Testis (tissue), 3 donors: ENCODE data around the gene IL10. TPM values are rescaled to one million over a fixed set of nuclear protein-coding genes. Genes with fewer than 3 reads are reported as not detected.

Experiments used
- DNase-seq: peaks from one replicate; pipeline ENCODE4 v3.0.0-alpha.2; 2019
- H3K27ac ChIP-seq, 2 donors: fragments of 200-600 bp; sonication (generic); one replicate each; pipeline ENCODE4 v1.5.1; 2019
- H3K27me3 ChIP-seq: fragments of 200-600 bp; sonication (generic); one replicate; pipeline ENCODE4 v1.5.1; 2019
- H3K36me3 ChIP-seq: fragments of 200-600 bp; sonication (generic); one replicate; pipeline ENCODE4 v1.5.1; 2017; ENCODE audit warnings: low read depth; ENCODE audit errors: missing control alignments
- H3K4me1 ChIP-seq: fragments of 200-600 bp; sonication (generic); one replicate; pipeline ENCODE4 v1.5.1; 2019
- H3K4me3 ChIP-seq, 2 donors: fragments of 200-600 bp; sonication (generic); one replicate each; pipeline ENCODE4 v1.5.1; 2017 to 2019
- H3K9me3 ChIP-seq: fragments of 200-600 bp; sonication (generic); one replicate; pipeline ENCODE4 v1.5.1; 2017
- POLR2A ChIP-seq: fragments of 450-650 bp; IDR thresholded peaks from one replicate; pipeline ENCODE4 v1.6.1; 2017; ENCODE audit warnings: antibody characterized with exemption, mild to moderate bottlenecking, moderate library complexity
- WGBS, 2 donors: methylation state at CpG; one replicate each; pipeline ENCODE4 v1.1.5; 2018; 5-methylcytosine and 5-hydroxymethylcytosine counted together
- intact Hi-C: fragments of 100-400 bp; cut with DNase I; formaldehyde crosslinking; loops from one replicate; pipeline ENCODE4 v1.15.1; 2023; ENCODE audit warnings: low total_unique reads
- polyA plus RNA-seq: library from polyadenylated mRNA; stranded (reverse); fragments of 350-450 nt; fragmentation: Illumina TruSeq; extraction: RNeasy Lipid Tissue Mini Kit (QIAGEN cat#74804); gene quantifications from one replicate; pipeline ENCODE4 v1.2.3, GENCODE V29; 2014; ENCODE audit warnings: low read depth, low replicate concordance; ENCODE audit not compliant: insufficient read depth
- total RNA-seq, 2 donors: library from RNA; depleted of rRNA; stranded (reverse); fragments of >200 nt; gene quantifications; one replicate each; pipeline ENCODE4 v1.2.3, GENCODE V29; 2016
- TF ChIP-seq, protein P1 (sequence below), 3 experiments: fragments of 450-650 bp in 2 of 3; fragments of 200-600 bp in 1 of 3; sonication (generic) in 1 of 3; IDR thresholded peaks; one replicate each; pipeline ENCODE4 v1.5.1; 2016 to 2019; ENCODE audit warnings: antibody characterized with exemption in 3 of 3, mild to moderate bottlenecking in 2 of 3, moderate library complexity in 1 of 3

IL10 gene
- total and polyA plus RNA-seq, 3 donors from 2014 or later = 1.4 to 3.5 (median 1.7) TPM

DNA sequence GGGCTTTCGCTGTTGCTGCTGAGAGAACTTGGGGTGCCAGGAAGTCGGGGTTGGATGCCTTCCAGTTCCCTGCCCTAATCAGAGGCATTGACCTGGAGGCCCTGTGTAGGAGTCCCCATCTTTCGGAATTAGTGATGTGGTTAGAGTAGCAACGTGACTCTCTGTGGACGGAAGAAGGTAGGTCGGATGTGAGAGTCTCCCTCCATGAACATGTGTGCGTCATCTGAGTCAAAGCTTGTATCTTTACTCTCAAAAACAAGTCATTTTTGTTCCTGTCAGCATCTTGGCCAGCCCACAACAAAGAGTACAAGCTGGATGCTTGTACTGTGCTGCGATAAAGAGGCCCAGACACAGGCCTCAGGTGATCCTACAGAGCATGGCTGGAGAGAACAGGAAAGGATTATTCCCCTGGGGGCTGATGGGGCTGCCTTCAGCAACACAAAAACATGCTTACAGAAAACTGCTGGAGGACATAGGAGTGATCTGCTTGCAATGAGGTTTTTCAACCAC, 31.0 kb upstream of the IL10 start:
- no peaks in the 10 kb centered on the region for H3K36me3 ChIP-seq
- intact Hi-C loops = no loop called here
- DNase-seq = no peak
- no peaks in the 10 kb centered on the region for H3K4me1 ChIP-seq
- no peak overlapping the region for H3K4me3 ChIP-seq
- whole genome bisulfite sequencing, 2 donors = 87 to 90% methylated on average over 8 of the region's 8 CpGs
- H3K27ac ChIP-seq = no peak overlapping the region
- TF ChIP-seq, protein P1, sequence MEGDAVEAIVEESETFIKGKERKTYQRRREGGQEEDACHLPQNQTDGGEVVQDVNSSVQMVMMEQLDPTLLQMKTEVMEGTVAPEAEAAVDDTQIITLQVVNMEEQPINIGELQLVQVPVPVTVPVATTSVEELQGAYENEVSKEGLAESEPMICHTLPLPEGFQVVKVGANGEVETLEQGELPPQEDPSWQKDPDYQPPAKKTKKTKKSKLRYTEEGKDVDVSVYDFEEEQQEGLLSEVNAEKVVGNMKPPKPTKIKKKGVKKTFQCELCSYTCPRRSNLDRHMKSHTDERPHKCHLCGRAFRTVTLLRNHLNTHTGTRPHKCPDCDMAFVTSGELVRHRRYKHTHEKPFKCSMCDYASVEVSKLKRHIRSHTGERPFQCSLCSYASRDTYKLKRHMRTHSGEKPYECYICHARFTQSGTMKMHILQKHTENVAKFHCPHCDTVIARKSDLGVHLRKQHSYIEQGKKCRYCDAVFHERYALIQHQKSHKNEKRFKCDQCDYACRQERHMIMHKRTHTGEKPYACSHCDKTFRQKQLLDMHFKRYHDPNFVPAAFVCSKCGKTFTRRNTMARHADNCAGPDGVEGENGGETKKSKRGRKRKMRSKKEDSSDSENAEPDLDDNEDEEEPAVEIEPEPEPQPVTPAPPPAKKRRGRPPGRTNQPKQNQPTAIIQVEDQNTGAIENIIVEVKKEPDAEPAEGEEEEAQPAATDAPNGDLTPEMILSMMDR (IDR thresholded peaks at IDR 0.05) = no peak
- no peak for TF ChIP-seq POLR2A
- H3K27me3 ChIP-seq = no peaks in the 10 kb centered on the region
- H3K9me3 ChIP-seq = no peaks in the 10 kb centered on the region

DNA sequence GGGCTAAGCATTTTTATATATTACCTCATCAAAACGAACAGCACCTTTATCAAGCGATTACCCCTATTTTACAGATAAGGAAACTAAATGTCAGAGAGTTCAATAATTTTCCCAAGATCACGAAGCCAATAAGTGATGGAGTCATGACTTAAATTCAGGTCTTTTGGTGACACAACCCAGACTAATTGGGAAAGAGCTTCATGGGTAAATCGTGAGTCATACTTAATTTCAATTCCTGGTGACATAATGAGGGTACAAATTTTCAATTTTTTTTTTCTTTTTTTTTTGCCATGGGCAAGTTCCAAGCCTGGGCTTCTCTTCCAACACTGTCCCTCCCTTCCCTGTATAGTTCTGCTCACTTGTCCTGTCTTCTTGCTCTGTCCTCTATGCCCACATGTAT, 30.1 kb upstream of the IL10 start:
- Histone ChIP-seq H3K9me3 (no peaks in the 10 kb centered on the region), H3K27me3 (no peaks in the 10 kb centered on the region), H3K27ac (no peak overlapping the region), H3K4me3 (no peak overlapping the region), H3K4me1 (no peaks in the 10 kb centered on the region), H3K36me3 (no peaks in the 10 kb centered on the region)
- 94% methylated on average over 4 of the region's 4 CpGs for WGBS, 2 donors
- intact Hi-C loops = no loop called here
- DNase-seq = no peak
- TF ChIP-seq POLR2A = no peak
- TF ChIP-seq, protein P1 (IDR thresholded peaks at IDR 0.05) = no peak

DNA sequence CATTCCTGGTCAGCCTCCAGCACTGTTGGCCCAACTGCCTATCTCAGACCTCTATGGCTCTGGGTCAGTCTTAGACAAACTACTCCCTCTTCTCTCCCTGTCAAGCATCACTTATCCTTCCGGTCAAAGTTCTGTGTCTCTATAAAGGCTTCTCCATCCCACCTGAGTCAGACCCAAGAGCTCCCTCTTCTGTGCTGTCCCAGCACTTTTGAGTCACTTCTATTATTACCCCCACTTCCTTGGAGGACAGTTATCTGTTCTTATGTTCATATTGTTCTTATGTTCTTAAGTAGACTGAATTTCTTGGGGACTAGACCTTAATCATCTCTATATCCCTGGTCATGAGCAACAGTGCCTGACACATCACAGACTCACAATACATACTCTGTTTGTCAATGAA, 29.2 kb upstream of the IL10 start:
- no peak for TF ChIP-seq POLR2A
- TF ChIP-seq, protein P1 (IDR thresholded peaks at IDR 0.05) = no peak
- Histone ChIP-seq H3K9me3 (no peaks in the 10 kb centered on the region), H3K36me3 (no peaks in the 10 kb centered on the region), H3K4me3 (no peak overlapping the region), H3K4me1 (no peaks in the 10 kb centered on the region), H3K27ac (no peak overlapping the region), H3K27me3 (no peaks in the 10 kb centered on the region)
- no peak for DNase-seq
- WGBS, 2 donors = 92 to 93% methylated on average over 1 of the region's 1 CpG
- intact Hi-C loops = no loop called here

DNA sequence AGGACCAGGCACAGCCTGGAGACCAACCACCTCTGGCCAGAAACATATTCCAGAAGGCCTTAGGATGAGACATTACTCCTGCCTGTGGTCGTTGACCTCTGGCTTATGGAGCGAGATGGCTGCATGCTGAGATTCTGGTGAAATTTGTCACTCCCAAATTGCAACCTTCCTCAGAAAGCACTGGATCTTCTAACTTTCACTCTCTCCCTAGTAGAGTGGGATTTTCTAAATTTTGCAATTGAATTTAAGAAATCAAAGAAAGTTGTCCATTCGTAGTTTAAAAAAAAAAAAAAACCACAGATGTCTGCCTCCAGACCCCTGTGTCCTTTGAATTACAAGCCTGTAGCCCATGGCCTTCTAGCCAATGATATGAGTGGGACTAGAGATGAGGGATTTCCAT, 28.6 kb upstream of the IL10 start:
- Histone ChIP-seq H3K9me3 (no peaks in the 10 kb centered on the region), H3K27ac (no peak overlapping the region), H3K36me3 (no peaks in the 10 kb centered on the region), H3K4me1 (no peaks in the 10 kb centered on the region), H3K27me3 (no peaks in the 10 kb centered on the region), H3K4me3 (no peak overlapping the region)
- TF ChIP-seq, protein P1 (IDR thresholded peaks at IDR 0.05) = no peak
- no peak for TF ChIP-seq POLR2A
- WGBS, 2 donors = 89 to 96% methylated on average over 3 of the region's 3 CpGs
- intact Hi-C loops = no loop called here
- no peak for DNase-seq

GRCh38 chr1:206800411-206800810, 28.1 kb upstream of the IL10 start:
- Histone ChIP-seq H3K36me3 (no peaks in the 10 kb centered on the region), H3K4me3 (no peak overlapping the region), H3K27me3 (no peaks in the 10 kb centered on the region), H3K4me1 (no peaks in the 10 kb centered on the region), H3K9me3 (no peaks in the 10 kb centered on the region), H3K27ac (no peak overlapping the region)
- DNase-seq = no peak
- intact Hi-C loops = no loop called here
- no peak for TF ChIP-seq POLR2A
- TF ChIP-seq, protein P1 (IDR thresholded peaks at IDR 0.05) = no peak
- 81% methylated on average over 3 of the region's 3 CpGs for WGBS, 2 donors
